ENCODE results near the gene HDAC10. TPM values are rescaled to one million over a fixed set of nuclear protein-coding genes. Genes with fewer than 3 reads are reported as not detected.
"Not testable (repeated sequence)": the region's sequence is repeated elsewhere in the genome, so short reads cannot be mapped to it uniquely, and the experiment has no call there.

The HDAC10 gene
- total RNA-seq, 2 donors from 2014 or later: 14.1 to 23.6 TPM

- intact Hi-C loops (cut with DNase I): loop anchor here in 1 of 2 donors (10.0 kb wide), 1 partner anchor 431 kb away; no protein-coding TSS in a partner anchor
Observed at GRCh38 chr22:50216055-50216683, 34.9 kb downstream of the HDAC10 start.

GRCh38 chr22:50215297-50216054, 35.6 kb downstream of the HDAC10 start:
- intact Hi-C loops (cut with DNase I): loop anchor here in 1 of 2 donors (10.0 kb wide), 1 partner anchor 431 kb away; no protein-coding TSS in a partner anchor
- no peak for DNase-seq (ENCODE audit: low spot score)

More at GRCh38 chr22:50216055-50216683, 34.9 kb downstream of the HDAC10 start:
- DNase-seq (ENCODE audit: low spot score): no peak

- intact Hi-C loops (cut with DNase I): loop anchor here in 1 of 2 donors (10.0 kb wide), 1 partner anchor 428 kb away; no protein-coding TSS in a partner anchor
- no peak for DNase-seq (ENCODE audit: low spot score)
Observed at GRCh38 chr22:50213263-50213662, 37.8 kb downstream of the HDAC10 start.

- DNase-seq (ENCODE audit: low spot score): no peak
- intact Hi-C loops (cut with DNase I): loop anchor here in 1 of 2 donors (2.0 to 10.0 kb wide), 2 partner anchors 64 to 426 kb away; no protein-coding TSS in a partner anchor
Observed at GRCh38 chr22:50211147-50211546, 39.9 kb downstream of the HDAC10 start.

- DNase-seq (ENCODE audit: low spot score): no peak
- intact Hi-C loops (cut with DNase I): loop anchor here in 1 of 2 donors (2.0 to 10.0 kb wide), 2 partner anchors 64 to 426 kb away; no protein-coding TSS in a partner anchor
Observed at GRCh38 chr22:50210378-50211139, 40.5 kb downstream of the HDAC10 start.

GRCh38 chr22:50209893-50210292, 41.2 kb downstream of the HDAC10 start:
- intact Hi-C loops (cut with DNase I): loop anchor here (2.0 to 10.0 kb wide), 3 partner anchors 63 to 425 kb away; no protein-coding TSS in a partner anchor
- DNase-seq (ENCODE audit: low spot score): no peak

- intact Hi-C loops (cut with DNase I): loop anchor here in 1 of 2 donors (5.0 kb wide), 1 partner anchor 62 kb away; no protein-coding TSS in a partner anchor
- no peak for DNase-seq (ENCODE audit: low spot score)
Observed at GRCh38 chr22:50208939-50209892, 41.8 kb downstream of the HDAC10 start.

- intact Hi-C loops (cut with DNase I): loop anchor here in 1 of 2 donors (5.0 kb wide), 1 partner anchor 61 kb away; no protein-coding TSS in a partner anchor
Observed at GRCh38 chr22:50208430-50208938, 42.6 kb downstream of the HDAC10 start.

GRCh38 chr22:50207383-50208140, 43.5 kb downstream of the HDAC10 start:
- intact Hi-C loops (cut with DNase I): loop anchor here in 1 of 2 donors (5.0 kb wide), 1 partner anchor 60 kb away; no protein-coding TSS in a partner anchor
- no peak for DNase-seq (ENCODE audit: low spot score)

More at GRCh38 chr22:50208430-50208938, 42.6 kb downstream of the HDAC10 start:
- no peak for DNase-seq (ENCODE audit: low spot score)

- DNase-seq (ENCODE audit: low spot score): peak; percentile 93
Observed at GRCh38 chr22:50206599-50206998, 44.5 kb downstream of the HDAC10 start.

GRCh38 chr22:50205781-50206569, 45.1 kb downstream of the HDAC10 start:
- intact Hi-C loops (cut with DNase I): loop anchor here in 1 of 2 donors (5.0 kb wide), 1 partner anchor 59 kb away; no protein-coding TSS in a partner anchor
- DNase-seq (ENCODE audit: low spot score): no peak

More at GRCh38 chr22:50206599-50206998, 44.5 kb downstream of the HDAC10 start:
- intact Hi-C loops (cut with DNase I): loop anchor here in 1 of 2 donors (5.0 kb wide), 1 partner anchor 59 kb away; no protein-coding TSS in a partner anchor

- not testable (repeated sequence) for DNase-seq (ENCODE audit: low spot score)
- intact Hi-C loops (cut with DNase I): loop anchor here in 1 of 2 donors (5.0 kb wide), 1 partner anchor 58 kb away; no protein-coding TSS in a partner anchor
Observed at GRCh38 chr22:50204998-50205397, 46.1 kb downstream of the HDAC10 start.

GRCh38 chr22:50204571-50204970, 46.5 kb downstream of the HDAC10 start:
- DNase-seq (ENCODE audit: low spot score): no peak
- intact Hi-C loops (cut with DNase I): no loop called here

- no peak for DNase-seq (ENCODE audit: low spot score)
- intact Hi-C loops (cut with DNase I): no loop called here
Observed at GRCh38 chr22:50203288-50203687, 47.8 kb downstream of the HDAC10 start.

- DNase-seq (ENCODE audit: low spot score): no peak
- intact Hi-C loops (cut with DNase I): no loop called here
Observed at GRCh38 chr22:50202130-50202666, 48.9 kb downstream of the HDAC10 start.
